A673 (cell line): Measurements from ENCODE around the gene MSI2. TPM values are rescaled to one million over a fixed set of nuclear protein-coding genes. Genes with fewer than 3 reads are reported as not detected.

Source experiments
- BruUV-seq: library from RNA; stranded (reverse); fragments of 400-500 nt; replicated peaks from 2 replicates; lab custom pipeline; 2021; lab: Mats Ljungman, UMichigan
- CTCF ChIA-PET: fragments of 300-600 bp; sonication (Branson Sonifier 250); formaldehyde crosslinking; loops from one replicate; lab custom pipeline; 2022; ENCODE audit warnings: antibody characterized with exemption; lab: Charles Lee
- POLR2A ChIA-PET: fragments of 300-600 bp; sonication (Branson Sonifier 250); formaldehyde crosslinking; loops from one replicate; lab custom pipeline; 2022; ENCODE audit warnings: antibody characterized with exemption; ENCODE audit not compliant: low non-redundant PET; lab: Charles Lee
- DNase-seq: peaks from one replicate; pipeline ENCODE4 v3.0.0-alpha.2; 2015; ENCODE audit warnings: low spot score
- H3K27ac ChIP-seq: fragments of 200-600 bp; sonication (generic); 2 replicates; pipeline ENCODE4 v1.5.1; 2016; ENCODE audit warnings: mixed run types, low read depth, mild to moderate bottlenecking, mixed read lengths, antibody characterized with exemption, low read length; ENCODE audit not compliant: poor library complexity, severe bottlenecking
- H3K27me3 ChIP-seq: fragments of 200-600 bp; sonication (generic); replicated peaks from 2 replicates; pipeline ENCODE4 v1.6.1; 2017; ENCODE audit warnings: mixed run types, low read depth, mild to moderate bottlenecking, mixed read lengths, antibody characterized with exemption, low read length; ENCODE audit not compliant: insufficient read depth, poor library complexity
- H3K36me3 ChIP-seq: fragments of 200-600 bp; sonication (generic); 2 replicates; pipeline ENCODE4 v1.6.1; 2016; ENCODE audit warnings: mixed run types, mild to moderate bottlenecking, mixed read lengths, antibody characterized with exemption, low read length; ENCODE audit not compliant: insufficient read depth, poor library complexity, severe bottlenecking
- H3K4me1 ChIP-seq: fragments of 200-600 bp; sonication (generic); 2 replicates; pipeline ENCODE4 v1.6.1; 2017; ENCODE audit warnings: mixed run types, mild to moderate bottlenecking, mixed read lengths, antibody characterized with exemption, low read length; ENCODE audit not compliant: insufficient read depth, poor library complexity, severe bottlenecking
- H3K4me3 ChIP-seq: fragments of 200-600 bp; sonication (generic); 2 replicates; pipeline ENCODE4 v1.5.1; 2016; ENCODE audit warnings: low read depth, mixed run types, mild to moderate bottlenecking, mixed read lengths, low read length; ENCODE audit not compliant: poor library complexity, severe bottlenecking
- H3K9me3 ChIP-seq: fragments of 200-600 bp; sonication (generic); 2 replicates; pipeline ENCODE4 v1.6.1; 2016; ENCODE audit warnings: mixed run types, low read depth, mild to moderate bottlenecking, mixed read lengths, antibody characterized with exemption, low read length; ENCODE audit not compliant: poor library complexity, severe bottlenecking
- EZH2 ChIP-seq: fragments of 200-600 bp; sonication (generic); IDR thresholded peaks from 2 replicates; pipeline ENCODE4 v1.6.1; 2017; ENCODE audit warnings: borderline replicate concordance, low read depth, mild to moderate bottlenecking, mixed read lengths, antibody characterized with exemption, low read length; ENCODE audit not compliant: poor library complexity, severe bottlenecking
- intact Hi-C: fragments of 100-400 bp; cut with micrococcal nuclease; formaldehyde crosslinking; loops from one replicate; pipeline ENCODE4 v1.10.0; 2022; ENCODE audit not compliant: unreplicated experiment
- total RNA-seq: library from RNA; stranded (reverse); gene quantifications from 2 replicates; pipeline ENCODE4 v1.2.3, GENCODE V29; 2021
- TF ChIP-seq, protein P1 (sequence below): fragments of 300-800, 200-600 bp; sonication (generic); conservative IDR thresholded peaks from 2 replicates; pipeline ENCODE4 v1.5.1; 2017; ENCODE audit warnings: low read depth, mild to moderate bottlenecking, antibody characterized with exemption, low read length, moderate library complexity, mixed read lengths

Gene MSI2
- total RNA-seq, 1 experiment from 2014 or later: 108 TPM

DNA sequence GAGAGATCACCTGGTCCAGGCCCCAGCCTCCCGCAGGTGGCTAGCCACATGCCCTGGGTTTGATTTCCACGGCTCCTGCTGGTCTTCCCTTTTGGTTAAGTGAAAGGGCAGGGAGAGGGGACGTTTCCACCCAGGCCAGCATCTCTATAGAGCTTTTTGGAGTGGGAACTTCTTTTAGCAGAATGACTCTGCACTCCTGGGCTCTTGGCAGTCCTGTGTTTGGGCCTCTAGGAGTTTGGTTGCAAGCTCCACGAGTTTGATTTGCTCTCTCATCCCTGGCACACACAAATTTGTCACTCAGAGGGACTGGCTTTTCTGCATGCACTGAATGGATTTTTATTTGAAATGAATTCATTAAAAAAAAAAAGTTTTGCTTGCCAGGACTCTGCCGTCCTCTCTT lies 32.8 kb downstream of the MSI2 start:
- intact Hi-C loops: no loop called here

DNA sequence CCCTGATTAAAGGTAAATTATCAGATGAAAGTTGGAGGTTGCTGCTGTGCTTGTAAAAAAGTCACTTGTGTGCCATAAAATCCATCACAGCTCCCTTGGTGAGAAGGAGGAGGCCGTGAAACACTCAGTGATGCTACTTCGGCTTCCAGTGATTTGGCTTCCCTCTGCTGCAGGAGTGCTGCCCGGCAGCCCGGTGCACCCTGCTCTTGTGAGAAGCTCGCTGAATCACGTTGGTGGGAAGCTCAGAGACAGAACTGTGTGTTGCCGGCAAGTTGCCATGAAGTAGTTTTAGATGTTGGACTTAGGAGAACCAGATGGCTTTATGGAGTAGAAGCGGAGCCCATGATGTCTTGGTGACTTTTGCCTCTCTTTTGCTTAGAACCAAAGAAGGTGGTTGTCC lies 33.3 kb downstream of the MSI2 start:
- intact Hi-C loops: no loop called here
- Histone ChIP-seq H3K4me1 (peaks cover 31% of the 10 kb centered on the region), H3K27me3 (no peaks in the 10 kb centered on the region), H3K27ac (no peak overlapping the region), H3K36me3 (no peaks in the 10 kb centered on the region), H3K9me3 (no peaks in the 10 kb centered on the region), H3K4me3 (no peak overlapping the region)
- ChIA-PET CTCF (no interaction called here), POLR2A (no interaction called here)
- BruUV-seq: no TSS peak
- no peak for DNase-seq
- TF ChIP-seq EZH2: no peak
- TF ChIP-seq, protein P1, sequence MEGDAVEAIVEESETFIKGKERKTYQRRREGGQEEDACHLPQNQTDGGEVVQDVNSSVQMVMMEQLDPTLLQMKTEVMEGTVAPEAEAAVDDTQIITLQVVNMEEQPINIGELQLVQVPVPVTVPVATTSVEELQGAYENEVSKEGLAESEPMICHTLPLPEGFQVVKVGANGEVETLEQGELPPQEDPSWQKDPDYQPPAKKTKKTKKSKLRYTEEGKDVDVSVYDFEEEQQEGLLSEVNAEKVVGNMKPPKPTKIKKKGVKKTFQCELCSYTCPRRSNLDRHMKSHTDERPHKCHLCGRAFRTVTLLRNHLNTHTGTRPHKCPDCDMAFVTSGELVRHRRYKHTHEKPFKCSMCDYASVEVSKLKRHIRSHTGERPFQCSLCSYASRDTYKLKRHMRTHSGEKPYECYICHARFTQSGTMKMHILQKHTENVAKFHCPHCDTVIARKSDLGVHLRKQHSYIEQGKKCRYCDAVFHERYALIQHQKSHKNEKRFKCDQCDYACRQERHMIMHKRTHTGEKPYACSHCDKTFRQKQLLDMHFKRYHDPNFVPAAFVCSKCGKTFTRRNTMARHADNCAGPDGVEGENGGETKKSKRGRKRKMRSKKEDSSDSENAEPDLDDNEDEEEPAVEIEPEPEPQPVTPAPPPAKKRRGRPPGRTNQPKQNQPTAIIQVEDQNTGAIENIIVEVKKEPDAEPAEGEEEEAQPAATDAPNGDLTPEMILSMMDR: no peak

More for the DNA sequence above, 32.8 kb downstream of the MSI2 start:
- no peak for DNase-seq
- Histone ChIP-seq H3K27me3 (no peaks in the 10 kb centered on the region), H3K27ac (no peak overlapping the region), H3K36me3 (no peaks in the 10 kb centered on the region), H3K9me3 (no peaks in the 10 kb centered on the region), H3K4me1 (peaks cover 27% of the 10 kb centered on the region), H3K4me3 (no peak overlapping the region)
- TF ChIP-seq, protein P1: no peak
- TF ChIP-seq EZH2: no peak
- CTCF ChIA-PET: no interaction called here
- no TSS peak for BruUV-seq
- POLR2A ChIA-PET: no interaction called here

DNA sequence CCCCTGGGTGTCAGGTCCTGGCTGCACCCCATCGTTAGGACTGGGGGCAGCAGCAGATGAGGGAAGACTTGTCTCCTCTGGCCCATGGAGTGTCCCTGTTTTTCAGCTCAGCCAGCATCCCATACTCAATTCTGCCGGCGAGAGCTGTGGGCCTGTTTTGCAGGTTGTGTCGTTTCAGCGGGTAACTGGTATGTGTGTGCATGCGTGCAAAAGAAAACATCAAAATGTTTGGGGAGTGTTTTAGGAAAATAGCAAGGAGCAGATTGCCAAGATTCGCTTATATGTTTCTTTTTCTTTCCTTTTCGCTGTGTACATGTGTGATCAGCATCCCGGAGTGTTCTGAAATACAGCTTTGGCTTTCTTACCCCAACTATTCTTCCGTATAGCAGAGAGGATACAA lies 34.7 kb downstream of the MSI2 start:
- H3K9me3 ChIP-seq: no peaks in the 10 kb centered on the region
- BruUV-seq: no TSS peak
- DNase-seq: no peak
- H3K4me3 ChIP-seq: no peak overlapping the region
- CTCF ChIA-PET: no interaction called here
- intact Hi-C loops: no loop called here
- no peak for TF ChIP-seq EZH2
- TF ChIP-seq, protein P1: no peak
- POLR2A ChIA-PET: no interaction called here
- H3K27ac ChIP-seq: no peak overlapping the region
- H3K27me3 ChIP-seq: no peaks in the 10 kb centered on the region
- H3K4me1 ChIP-seq: peaks cover 34% of the 10 kb centered on the region
- no peaks in the 10 kb centered on the region for H3K36me3 ChIP-seq
